Measurements from ENCODE around the gene PCDHB8. TPM values are rescaled to one million over a fixed set of nuclear protein-coding genes. Genes with fewer than 3 reads are reported as not detected.
"Not testable (repeated sequence)": the region's sequence is repeated elsewhere in the genome, so short reads cannot be mapped to it uniquely, and the experiment has no call there.

Gene PCDHB8
- not detected for total RNA-seq (2013)
- not detected for polyA plus RNA-seq
- polyA minus RNA-seq = not detected in 2 replicates
- 0 to 0.30 (median 0) reads per million in 11 experiments for total RNA-seq

- Histone ChIP-seq H3K9me3 (replicated peaks in 1 of 2; ENCODE audit: control insufficient read depth in 1 of 2, insufficient read depth in 1 of 2, low read length in 2 of 2) (peaks cover 53 to 69% of the 10 kb centered on the region in 2 donors), H3K27me3 (ENCODE audit: control insufficient read depth in 2 of 2, insufficient read depth in 2 of 2, low read length in 2 of 2) (peaks cover 8 to 14% of the 10 kb centered on the region in 2 donors)
- WGBS (ENCODE audit: insufficient coverage) = no CpG with 5 or more reads among the region's 18 CpGs
- H3K36me3 Mint-ChIP-seq; H3K79me2 ChIP-seq (ENCODE audit: insufficient read depth, low read length); H3K27ac Mint-ChIP-seq; H3K27ac ChIP-seq (ENCODE audit: low read depth in 1 of 2, low read length in 2 of 2); H3K36me3 ChIP-seq (replicated peaks in 1 of 2; ENCODE audit: control insufficient read depth in 1 of 2, insufficient read depth in 2 of 2, low read length in 2 of 2); intact Hi-C loops (cut with micrococcal nuclease); H3K4me3 Mint-ChIP-seq; H3K4me3 ChIP-seq (replicated peaks in 1 of 3; ENCODE audit: low read depth in 2 of 3, low read length in 3 of 3); H3K4me2 ChIP-seq (replicated peaks; ENCODE audit: extremely low read depth, low read length, poor library complexity, severe bottlenecking); DNase-seq; H3K9ac ChIP-seq (ENCODE audit: insufficient read depth, low read length, poor library complexity, severe bottlenecking); H2AFZ ChIP-seq (ENCODE audit: insufficient read depth, low read depth, low read length, poor library complexity, severe bottlenecking); H3K4me1 ChIP-seq (ENCODE audit: control insufficient read depth in 1 of 2, insufficient read depth in 2 of 2, low read length in 2 of 2); H4K20me1 ChIP-seq (ENCODE audit: insufficient read depth, low read length); H3K4me1 Mint-ChIP-seq: not testable (repeated sequence)
- Mint-ChIP-seq H3K9me3 (peaks cover 18 to 39% (median 38%) of the 10 kb centered on the region in 7 donors), H3K27me3 (ENCODE audit: low read depth in 3 of 3) (peaks cover 2 to 21% (median 10%) of the 10 kb centered on the region in 3 donors)
Measured at GRCh38 chr5:141177577-141178191, at the start of gene PCDHB8. Gene PCDHB8 (plus strand): TSS chr5:141177790. CDS start chr5:141178035, 245 bp downstream.

- H3K36me3 ChIP-seq (replicated peaks in 1 of 2; ENCODE audit: control insufficient read depth in 1 of 2, insufficient read depth in 2 of 2, low read length in 2 of 2) = no peaks in the 10 kb centered on the region
- no peak within 1 kb of the TSS for H3K4me2 ChIP-seq (replicated peaks; ENCODE audit: extremely low read depth, low read length, poor library complexity, severe bottlenecking)
- H3K27me3 ChIP-seq (ENCODE audit: control insufficient read depth in 2 of 2, insufficient read depth in 2 of 2, low read length in 2 of 2) = peaks cover 0 to 6% of the 10 kb centered on the region in 2 donors
- Mint-ChIP-seq H3K9me3 (peaks cover 27 to 45% (median 37%) of the 10 kb centered on the region in 7 donors), H3K27ac (no peak within 1 kb of the TSS), H3K36me3 (no peaks in the 10 kb centered on the region), H3K4me3 (peak within 1 kb of the TSS in 1 of 2 donors; percentile 36), H3K4me1 (no peaks in the 10 kb centered on the region), H3K27me3 (ENCODE audit: low read depth in 3 of 3) (peaks cover 1 to 19% (median 3%) of the 10 kb centered on the region in 3 donors)
- WGBS (ENCODE audit: insufficient coverage) = 28% methylated on average over 21 of the region's 22 CpGs
- no peaks in the 10 kb centered on the region for H4K20me1 ChIP-seq (ENCODE audit: insufficient read depth, low read length)
- H3K4me3 ChIP-seq (replicated peaks in 1 of 3; ENCODE audit: low read depth in 2 of 3, low read length in 3 of 3) = no peak within 1 kb of the TSS
- TF ChIP-seq CTCF (IDR thresholded peaks at IDR 0.05) = no peak
- H3K79me2 ChIP-seq (ENCODE audit: insufficient read depth, low read length) = no peaks in the 10 kb centered on the region
- H3K4me1 ChIP-seq (ENCODE audit: control insufficient read depth in 1 of 2, insufficient read depth in 2 of 2, low read length in 2 of 2) = no peaks in the 10 kb centered on the region
- peaks cover 27 to 28% of the 10 kb centered on the region in 2 donors for H3K9me3 ChIP-seq (replicated peaks in 1 of 2; ENCODE audit: control insufficient read depth in 1 of 2, insufficient read depth in 1 of 2, low read length in 2 of 2)
- H3K27ac ChIP-seq (ENCODE audit: low read depth in 1 of 2, low read length in 2 of 2) = no peak within 1 kb of the TSS
- H2AFZ ChIP-seq (ENCODE audit: insufficient read depth, low read depth, low read length, poor library complexity, severe bottlenecking) = no peak within 1 kb of the TSS
- no peak for DNase-seq
- intact Hi-C loops (cut with micrococcal nuclease) = no loop called here
- H3K9ac ChIP-seq (ENCODE audit: insufficient read depth, low read length, poor library complexity, severe bottlenecking) = no peak within 1 kb of the TSS
Measured at GRCh38 chr5:141135030-141135717, 42.4 kb upstream of the PCDHB8 start, which contains the start of gene PCDHB5. Gene PCDHB5 (plus strand): TSS chr5:141135206. CDS start chr5:141135435, 229 bp downstream.
